ENCODE results near the gene MED13L. TPM values are rescaled to one million over a fixed set of nuclear protein-coding genes. Genes with fewer than 3 reads are reported as not detected.

Gene MED13L
- total RNA-seq, 1 donor from 2014 or later: 141 TPM

DNA sequence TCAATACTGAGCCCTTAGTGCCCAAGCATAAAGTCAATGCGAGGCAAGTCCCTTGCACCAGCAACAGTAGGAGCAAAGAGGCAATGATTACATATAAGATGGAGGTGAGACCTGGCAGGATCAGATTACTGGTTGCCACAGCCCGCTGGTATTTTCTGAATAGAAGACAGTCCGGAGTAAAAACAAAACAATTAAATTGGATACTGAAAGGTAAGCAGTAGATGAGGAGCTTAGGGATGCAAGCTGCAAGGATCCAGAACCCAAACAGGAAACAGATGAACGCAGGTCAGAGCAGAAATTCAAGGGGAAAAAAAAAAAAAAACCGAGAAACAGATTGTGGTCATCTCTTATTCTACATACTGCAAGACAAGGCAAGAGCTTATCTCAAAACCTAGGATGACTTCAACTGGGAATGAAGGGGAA, 119.6 kb downstream of the MED13L start:
- H3K36me3 Mint-ChIP-seq (ENCODE audit: insufficient read depth): no peaks in the 10 kb centered on the region
- no peak overlapping the region for H3K27ac Mint-ChIP-seq
- H3K4me3 Mint-ChIP-seq (ENCODE audit: low read depth): no peak overlapping the region
- no peaks in the 10 kb centered on the region for H3K27me3 Mint-ChIP-seq
- no peak for DNase-seq (ENCODE audit: low spot score, unreplicated experiment)
- TF ChIP-seq, protein P1, sequence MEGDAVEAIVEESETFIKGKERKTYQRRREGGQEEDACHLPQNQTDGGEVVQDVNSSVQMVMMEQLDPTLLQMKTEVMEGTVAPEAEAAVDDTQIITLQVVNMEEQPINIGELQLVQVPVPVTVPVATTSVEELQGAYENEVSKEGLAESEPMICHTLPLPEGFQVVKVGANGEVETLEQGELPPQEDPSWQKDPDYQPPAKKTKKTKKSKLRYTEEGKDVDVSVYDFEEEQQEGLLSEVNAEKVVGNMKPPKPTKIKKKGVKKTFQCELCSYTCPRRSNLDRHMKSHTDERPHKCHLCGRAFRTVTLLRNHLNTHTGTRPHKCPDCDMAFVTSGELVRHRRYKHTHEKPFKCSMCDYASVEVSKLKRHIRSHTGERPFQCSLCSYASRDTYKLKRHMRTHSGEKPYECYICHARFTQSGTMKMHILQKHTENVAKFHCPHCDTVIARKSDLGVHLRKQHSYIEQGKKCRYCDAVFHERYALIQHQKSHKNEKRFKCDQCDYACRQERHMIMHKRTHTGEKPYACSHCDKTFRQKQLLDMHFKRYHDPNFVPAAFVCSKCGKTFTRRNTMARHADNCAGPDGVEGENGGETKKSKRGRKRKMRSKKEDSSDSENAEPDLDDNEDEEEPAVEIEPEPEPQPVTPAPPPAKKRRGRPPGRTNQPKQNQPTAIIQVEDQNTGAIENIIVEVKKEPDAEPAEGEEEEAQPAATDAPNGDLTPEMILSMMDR (IDR thresholded peaks at IDR 0.05; ENCODE audit: unreplicated experiment): no peak
- no peaks in the 10 kb centered on the region for H3K9me3 Mint-ChIP-seq (ENCODE audit: low read depth)
- peaks cover 53% of the 10 kb centered on the region for H3K4me1 Mint-ChIP-seq (ENCODE audit: low read depth)

DNA sequence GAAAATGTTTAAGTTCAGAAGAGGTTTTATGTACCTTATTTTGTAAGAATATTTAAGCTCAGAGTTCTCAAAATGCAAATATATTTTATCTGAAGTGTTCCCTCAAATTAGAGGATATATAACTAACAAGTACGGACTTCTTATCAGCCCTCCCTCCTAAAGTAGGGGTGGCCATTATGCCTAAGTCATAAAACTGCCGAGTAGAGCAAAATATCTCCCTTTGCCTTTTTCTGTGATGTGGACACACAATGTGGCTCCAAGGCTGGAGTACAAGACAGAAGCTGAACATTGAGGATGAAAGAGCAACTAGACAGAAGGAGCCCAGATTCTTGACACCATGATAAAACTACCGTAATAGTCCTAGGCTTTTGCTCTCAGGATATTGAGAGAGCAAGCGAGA, 120.9 kb downstream of the MED13L start:
- Mint-ChIP-seq H3K27ac (peak overlapping the region; percentile 11), H3K4me3 (ENCODE audit: low read depth) (no peak overlapping the region), H3K9me3 (ENCODE audit: low read depth) (no peaks in the 10 kb centered on the region), H3K27me3 (no peaks in the 10 kb centered on the region), H3K4me1 (ENCODE audit: low read depth) (peaks cover 49% of the 10 kb centered on the region), H3K36me3 (ENCODE audit: insufficient read depth) (no peaks in the 10 kb centered on the region)
- TF ChIP-seq, protein P1 (IDR thresholded peaks at IDR 0.05; ENCODE audit: unreplicated experiment): no peak
- no peak for DNase-seq (ENCODE audit: low spot score, unreplicated experiment)

DNA sequence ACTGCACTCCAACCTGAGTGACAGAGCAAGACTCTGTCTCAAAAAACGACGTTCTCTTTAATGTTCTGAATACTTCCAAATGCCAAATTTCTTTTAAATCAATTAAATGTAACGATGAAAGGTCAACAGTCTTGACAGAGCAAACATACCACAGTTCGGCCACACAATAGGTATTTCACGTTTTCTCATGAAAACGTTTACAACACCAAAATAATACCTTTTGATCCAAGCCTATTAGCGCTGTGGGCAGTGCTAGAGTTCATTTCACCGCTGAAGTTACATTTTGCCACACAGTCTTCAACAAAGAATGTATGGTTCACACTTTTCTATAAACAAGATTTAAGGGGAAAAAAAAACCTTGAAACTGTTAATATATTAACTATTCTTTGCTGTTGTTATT, 122.1 kb downstream of the MED13L start:
- TF ChIP-seq, protein P1 (IDR thresholded peaks at IDR 0.05; ENCODE audit: unreplicated experiment): no peak
- peak overlapping the region; percentile 54 for H3K27ac Mint-ChIP-seq
- H3K9me3 Mint-ChIP-seq (ENCODE audit: low read depth): no peaks in the 10 kb centered on the region
- no peak overlapping the region for H3K4me3 Mint-ChIP-seq (ENCODE audit: low read depth)
- H3K36me3 Mint-ChIP-seq (ENCODE audit: insufficient read depth): no peaks in the 10 kb centered on the region
- H3K27me3 Mint-ChIP-seq: no peaks in the 10 kb centered on the region
- H3K4me1 Mint-ChIP-seq (ENCODE audit: low read depth): peaks cover 42% of the 10 kb centered on the region
- no peak for DNase-seq (ENCODE audit: low spot score, unreplicated experiment)

DNA sequence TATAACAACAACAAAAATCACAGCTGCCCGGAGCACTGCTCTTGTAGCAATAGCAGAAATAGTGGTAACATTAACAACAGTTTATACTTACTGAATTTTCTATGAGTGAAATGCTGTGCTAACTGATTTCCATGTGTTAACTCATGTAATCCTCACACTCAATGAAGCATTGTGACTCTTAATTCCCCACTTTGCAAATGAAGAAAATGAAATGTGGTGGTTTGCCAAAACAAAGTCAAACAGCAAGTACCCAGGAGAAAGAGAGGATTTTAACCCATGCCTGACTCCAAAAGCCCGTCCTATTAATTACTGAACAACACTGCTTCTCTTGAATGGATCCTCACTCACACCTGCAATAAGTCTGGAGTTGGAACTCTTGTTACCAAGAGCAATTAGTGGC, 123.5 kb downstream of the MED13L start:
- DNase-seq (ENCODE audit: low spot score, unreplicated experiment): no peak
- Mint-ChIP-seq H3K27me3 (no peaks in the 10 kb centered on the region), H3K27ac (peak overlapping the region; percentile 9), H3K36me3 (ENCODE audit: insufficient read depth) (no peaks in the 10 kb centered on the region), H3K9me3 (ENCODE audit: low read depth) (no peaks in the 10 kb centered on the region), H3K4me1 (ENCODE audit: low read depth) (peaks cover 42% of the 10 kb centered on the region), H3K4me3 (ENCODE audit: low read depth) (no peak overlapping the region)
- TF ChIP-seq, protein P1 (IDR thresholded peaks at IDR 0.05; ENCODE audit: unreplicated experiment): no peak

DNA sequence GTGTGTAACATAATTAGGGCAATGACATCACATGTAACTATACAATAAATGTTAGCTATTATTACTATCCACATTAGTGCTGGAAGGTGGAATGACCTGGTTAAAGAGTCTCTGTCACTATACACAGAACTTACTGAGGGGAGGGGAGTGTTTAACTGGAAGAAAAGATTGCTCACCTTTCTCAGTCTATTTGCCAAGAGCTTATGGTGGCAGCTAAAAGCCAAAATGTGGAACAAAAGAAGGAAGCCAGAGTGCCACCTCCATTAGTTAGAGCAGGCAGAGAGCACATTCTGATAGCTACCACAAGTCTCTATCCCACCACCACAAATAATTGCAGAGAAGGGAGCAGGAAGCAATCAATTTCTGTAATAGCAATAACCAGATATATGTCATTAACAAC, 124.4 kb downstream of the MED13L start:
- Mint-ChIP-seq H3K9me3 (ENCODE audit: low read depth) (no peaks in the 10 kb centered on the region), H3K4me1 (ENCODE audit: low read depth) (peaks cover 43% of the 10 kb centered on the region), H3K27ac (peak overlapping the region; percentile 42), H3K4me3 (ENCODE audit: low read depth) (no peak overlapping the region), H3K27me3 (no peaks in the 10 kb centered on the region), H3K36me3 (ENCODE audit: insufficient read depth) (no peaks in the 10 kb centered on the region)
- TF ChIP-seq, protein P1 (IDR thresholded peaks at IDR 0.05; ENCODE audit: unreplicated experiment): no peak
- no peak for DNase-seq (ENCODE audit: low spot score, unreplicated experiment)
